ENCODE measurements around the gene LRP2.
A peak's percentile ranks its signal among the peaks of the same experiment; 100 is the strongest.

LRP2 gene

DNA sequence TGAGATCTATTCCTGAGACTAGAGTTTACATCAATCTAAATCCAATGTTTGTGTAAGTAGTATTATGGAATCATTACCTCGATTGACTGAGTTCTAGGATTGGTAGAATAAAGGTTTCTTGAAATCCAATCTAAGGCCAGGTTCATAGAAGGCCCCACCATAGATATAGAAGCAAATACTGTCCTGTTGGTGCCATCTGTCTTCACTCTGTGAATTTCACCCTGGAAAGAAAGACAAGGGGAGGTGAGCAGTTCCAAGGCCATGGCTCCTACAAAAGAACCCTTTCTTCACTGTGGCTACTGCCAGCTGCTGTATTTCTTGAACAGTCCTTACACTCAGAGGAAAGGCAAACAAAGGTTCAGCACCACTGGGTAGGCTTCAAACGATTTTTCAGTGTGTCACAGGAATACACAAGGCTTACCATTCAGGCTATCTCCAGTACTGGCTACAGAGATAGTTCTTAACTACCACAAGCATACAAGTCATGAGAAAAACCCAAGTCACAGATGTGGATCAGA is 137.0 kb downstream of the LRP2 start:
- Histone ChIP-seq H3K27me3 (replicated peaks; ENCODE audit: control insufficient read depth, insufficient read depth, low read length) (no peaks in the 10 kb centered on the region; the same call in 1 of the 2 replicates), H3K36me3 (ENCODE audit: control insufficient read depth, insufficient read depth, low read length) (no peaks in the 10 kb centered on the region), H3K4me3 (replicated peaks; ENCODE audit: low read depth, low read length) (no peak overlapping the region)
- TF ChIP-seq, protein P1, sequence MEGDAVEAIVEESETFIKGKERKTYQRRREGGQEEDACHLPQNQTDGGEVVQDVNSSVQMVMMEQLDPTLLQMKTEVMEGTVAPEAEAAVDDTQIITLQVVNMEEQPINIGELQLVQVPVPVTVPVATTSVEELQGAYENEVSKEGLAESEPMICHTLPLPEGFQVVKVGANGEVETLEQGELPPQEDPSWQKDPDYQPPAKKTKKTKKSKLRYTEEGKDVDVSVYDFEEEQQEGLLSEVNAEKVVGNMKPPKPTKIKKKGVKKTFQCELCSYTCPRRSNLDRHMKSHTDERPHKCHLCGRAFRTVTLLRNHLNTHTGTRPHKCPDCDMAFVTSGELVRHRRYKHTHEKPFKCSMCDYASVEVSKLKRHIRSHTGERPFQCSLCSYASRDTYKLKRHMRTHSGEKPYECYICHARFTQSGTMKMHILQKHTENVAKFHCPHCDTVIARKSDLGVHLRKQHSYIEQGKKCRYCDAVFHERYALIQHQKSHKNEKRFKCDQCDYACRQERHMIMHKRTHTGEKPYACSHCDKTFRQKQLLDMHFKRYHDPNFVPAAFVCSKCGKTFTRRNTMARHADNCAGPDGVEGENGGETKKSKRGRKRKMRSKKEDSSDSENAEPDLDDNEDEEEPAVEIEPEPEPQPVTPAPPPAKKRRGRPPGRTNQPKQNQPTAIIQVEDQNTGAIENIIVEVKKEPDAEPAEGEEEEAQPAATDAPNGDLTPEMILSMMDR (IDR thresholded peaks at IDR 0.05; ENCODE audit: insufficient read depth, low read length, poor library complexity, severe bottlenecking) = no peak
- no peak for DNase-seq (ENCODE audit: extremely low read depth, insufficient read length)

DNA sequence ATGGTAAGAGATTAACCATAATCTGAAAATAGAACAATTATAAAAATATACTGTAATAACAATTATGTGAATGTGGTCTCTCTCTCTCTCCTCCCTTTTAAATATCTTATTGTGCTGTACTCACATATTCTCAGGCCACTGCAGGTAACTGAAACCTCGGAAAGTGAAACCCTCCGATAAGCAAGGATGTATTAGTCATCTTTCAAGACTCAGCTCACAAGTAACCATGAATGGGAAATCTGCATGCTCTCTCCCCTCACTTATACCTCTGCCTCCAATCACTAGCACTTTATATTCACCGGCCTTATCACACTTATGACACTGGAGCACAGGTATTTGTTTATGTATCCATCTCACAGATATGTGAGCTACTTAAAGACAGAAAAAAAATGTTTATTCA is 139.7 kb downstream of the LRP2 start:
- DNase-seq (ENCODE audit: extremely low read depth, insufficient read length) = no peak
- H3K36me3 ChIP-seq (ENCODE audit: control insufficient read depth, insufficient read depth, low read length) = no peaks in the 10 kb centered on the region
- no peak overlapping the region for H3K4me3 ChIP-seq (replicated peaks; ENCODE audit: low read depth, low read length)
- no peaks in the 10 kb centered on the region for H3K27me3 ChIP-seq (replicated peaks; ENCODE audit: control insufficient read depth, insufficient read depth, low read length)
- TF ChIP-seq, protein P1 (IDR thresholded peaks at IDR 0.05; ENCODE audit: insufficient read depth, low read length, poor library complexity, severe bottlenecking) = no peak

DNA sequence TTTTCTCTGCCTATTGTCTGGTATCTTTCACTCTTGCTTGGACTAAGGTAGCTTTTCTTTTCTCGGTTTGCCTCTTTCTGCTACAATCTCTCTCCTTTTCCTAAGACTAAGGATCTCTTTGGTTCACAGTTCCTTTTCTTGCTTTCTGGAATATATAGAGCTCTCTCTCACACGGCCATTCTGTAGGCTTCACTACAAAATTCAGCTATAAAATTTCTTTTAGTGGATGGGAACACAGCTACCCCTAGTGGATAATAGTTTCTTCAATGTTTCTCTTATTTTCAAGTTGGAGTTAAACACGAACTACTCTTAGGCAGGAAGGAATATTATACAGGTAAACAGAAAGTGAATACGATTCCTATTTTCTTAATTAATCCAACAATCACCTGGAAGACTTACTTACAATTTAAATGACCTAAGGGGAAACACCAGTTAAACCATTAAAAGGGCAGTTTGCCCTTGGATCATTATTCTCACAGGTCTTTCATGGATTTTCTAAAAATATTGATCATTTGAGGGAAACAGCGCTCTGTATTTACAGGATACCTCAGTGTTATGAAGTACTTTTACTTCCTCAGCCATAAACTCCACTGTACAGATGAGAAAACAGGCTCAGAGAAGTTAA is 140.5 kb downstream of the LRP2 start:
- TF ChIP-seq, protein P1 (IDR thresholded peaks at IDR 0.05; ENCODE audit: insufficient read depth, low read length, poor library complexity, severe bottlenecking) = peak; percentile 48
- no peak for DNase-seq (ENCODE audit: extremely low read depth, insufficient read length)
- Histone ChIP-seq H3K36me3 (ENCODE audit: control insufficient read depth, insufficient read depth, low read length) (no peaks in the 10 kb centered on the region), H3K27me3 (replicated peaks; ENCODE audit: control insufficient read depth, insufficient read depth, low read length) (no peaks in the 10 kb centered on the region), H3K4me3 (replicated peaks; ENCODE audit: low read depth, low read length) (no peak overlapping the region)

DNA sequence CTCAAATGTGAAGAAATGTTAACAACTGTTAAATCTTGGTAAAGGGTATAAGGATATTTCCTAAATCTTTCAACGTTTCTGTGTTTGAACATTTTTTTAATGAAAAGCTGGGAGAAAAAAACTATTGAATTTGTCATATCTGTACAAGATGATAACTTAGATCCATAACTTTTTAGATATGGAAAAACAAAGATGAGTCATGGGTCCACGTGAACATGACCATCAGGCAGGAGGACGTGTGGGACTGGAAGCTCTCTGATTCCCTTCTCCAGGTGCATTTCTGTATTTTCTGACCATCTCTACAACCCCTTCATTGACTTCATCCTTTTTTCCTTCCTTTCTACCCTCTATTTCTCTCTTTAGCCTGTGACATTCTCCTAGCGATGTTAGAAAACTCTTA is 151.4 kb downstream of the LRP2 start:
- H3K36me3 ChIP-seq (ENCODE audit: control insufficient read depth, insufficient read depth, low read length) = no peaks in the 10 kb centered on the region
- no peak for DNase-seq (ENCODE audit: extremely low read depth, insufficient read length)
- H3K27me3 ChIP-seq (replicated peaks; ENCODE audit: control insufficient read depth, insufficient read depth, low read length) = no peaks in the 10 kb centered on the region
- H3K4me3 ChIP-seq (replicated peaks; ENCODE audit: low read depth, low read length) = no peak overlapping the region
- TF ChIP-seq, protein P1 (IDR thresholded peaks at IDR 0.05; ENCODE audit: insufficient read depth, low read length, poor library complexity, severe bottlenecking) = no peak

DNA sequence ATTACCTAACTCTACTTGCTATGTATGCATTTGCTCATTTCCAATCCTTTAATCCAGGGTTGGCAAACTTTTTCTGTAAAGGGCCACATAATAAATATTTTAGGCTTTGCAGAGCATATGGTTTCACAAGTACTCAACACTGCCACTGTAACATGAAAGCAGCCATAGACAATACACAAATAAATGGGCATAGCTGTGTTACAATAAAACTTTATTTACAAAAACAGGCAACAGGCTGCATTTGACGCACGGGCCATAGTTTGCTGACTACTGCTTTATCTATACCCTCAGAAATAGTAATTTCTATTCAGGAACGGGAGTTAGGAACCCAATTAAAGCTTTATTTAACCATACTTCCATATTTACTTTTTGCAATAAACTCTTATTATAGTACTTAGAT is 154.3 kb downstream of the LRP2 start:
- DNase-seq (ENCODE audit: extremely low read depth, insufficient read length) = no peak
- H3K36me3 ChIP-seq (ENCODE audit: control insufficient read depth, insufficient read depth, low read length) = no peaks in the 10 kb centered on the region
- no peaks in the 10 kb centered on the region for H3K27me3 ChIP-seq (replicated peaks; ENCODE audit: control insufficient read depth, insufficient read depth, low read length)
- H3K4me3 ChIP-seq (replicated peaks; ENCODE audit: low read depth, low read length) = no peak overlapping the region
- TF ChIP-seq, protein P1 (IDR thresholded peaks at IDR 0.05; ENCODE audit: insufficient read depth, low read length, poor library complexity, severe bottlenecking) = no peak

DNA sequence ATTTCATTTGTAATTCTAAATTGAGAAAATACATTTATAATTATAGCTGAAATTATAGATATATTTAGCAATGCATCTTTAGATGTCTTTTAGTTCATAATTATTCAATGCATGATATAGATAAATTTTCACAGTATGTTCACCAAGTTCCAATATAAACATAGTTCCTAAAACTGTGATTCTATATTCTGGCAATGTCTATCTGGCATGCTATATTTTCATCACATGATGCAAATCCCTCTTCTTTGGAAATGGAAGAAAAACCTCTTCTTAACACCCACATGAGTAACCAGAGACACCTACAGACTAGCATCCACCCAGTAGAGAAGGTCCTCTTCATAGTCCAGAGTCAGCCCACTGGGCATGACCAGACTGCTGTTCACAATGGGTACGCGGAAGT is 157.2 kb downstream of the LRP2 start:
- Histone ChIP-seq H3K4me3 (replicated peaks; ENCODE audit: low read depth, low read length) (no peak overlapping the region), H3K36me3 (ENCODE audit: control insufficient read depth, insufficient read depth, low read length) (no peaks in the 10 kb centered on the region), H3K27me3 (replicated peaks; ENCODE audit: control insufficient read depth, insufficient read depth, low read length) (no peaks in the 10 kb centered on the region)
- TF ChIP-seq, protein P1 (IDR thresholded peaks at IDR 0.05; ENCODE audit: insufficient read depth, low read length, poor library complexity, severe bottlenecking) = no peak
- no peak for DNase-seq (ENCODE audit: extremely low read depth, insufficient read length)

All from GM06990 (cell line).